ENCODE results near the gene PPEF1. TPM values are rescaled to one million over a fixed set of nuclear protein-coding genes. Genes with fewer than 3 reads are reported as not detected.

Gene PPEF1
- total and polyA plus RNA-seq, 2 of the 4 experiments (the other 2 are of a cell fraction): not detected

DNA sequence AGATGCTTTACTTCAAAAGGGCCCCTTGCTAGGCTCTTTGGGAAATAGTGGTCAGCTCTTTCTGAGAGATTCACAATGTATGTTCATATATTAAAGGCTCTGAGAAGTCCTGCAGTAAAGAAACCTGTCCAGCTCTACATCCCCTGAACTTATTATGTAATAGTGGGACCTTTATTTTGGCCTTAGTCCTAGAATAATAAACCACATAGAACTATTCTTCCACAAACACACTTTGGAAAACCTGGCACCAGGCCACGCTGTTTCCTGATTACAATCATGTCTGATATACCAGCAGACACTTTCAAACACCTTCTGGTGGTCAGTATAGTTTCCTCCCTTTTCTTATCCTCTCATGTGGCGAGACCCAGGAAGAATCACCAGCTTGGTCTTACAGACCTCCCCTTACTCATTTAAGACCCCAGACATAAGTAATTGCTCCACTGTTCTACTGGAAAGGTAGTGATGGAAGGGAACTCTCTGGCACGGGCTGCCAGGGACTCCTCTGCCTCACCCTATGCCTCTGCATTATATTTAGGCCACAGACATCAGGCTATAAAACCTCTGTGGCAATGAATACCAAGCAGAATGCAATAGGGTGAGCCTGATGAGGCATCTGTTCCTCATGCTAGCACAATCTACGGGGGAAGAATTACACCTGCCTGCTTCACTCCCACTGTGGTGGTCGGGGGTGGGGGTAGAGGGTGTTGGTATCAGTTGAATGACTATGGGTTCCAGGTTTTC is 5.7 kb upstream of the PPEF1 start:
- intact Hi-C loops (cut with micrococcal nuclease): no loop called here
- BruUV-seq (replicated peaks): no TSS peak
- Histone ChIP-seq H3K56ac (ENCODE audit: extremely low read depth, insufficient read depth, low read length) (no peak overlapping the region), H3K18ac (ENCODE audit: low read depth, low read length) (no peak overlapping the region), H3K4me2 (ENCODE audit: low read depth, low read length) (no peak overlapping the region), H3K9ac (ENCODE audit: low read depth, low read length) (no peak overlapping the region), H3K27me3 (ENCODE audit: control insufficient read depth, insufficient read depth, low read length) (no peaks in the 10 kb centered on the region; the same call in 1 of the 2 replicates), H3K4ac (ENCODE audit: low read depth, low read length) (no peak overlapping the region), H2AFZ (replicated peaks; ENCODE audit: low read length, poor library complexity) (no peak overlapping the region), H3K4me1 (ENCODE audit: control insufficient read depth, insufficient read depth, low read length) (peaks cover 4% of the 10 kb centered on the region; the same call in 1 of the 2 replicates), H3K9me1 (ENCODE audit: insufficient read depth, low read length) (no peaks in the 10 kb centered on the region), H2BK5ac (ENCODE audit: low read depth, low read length, poor library complexity, severe bottlenecking) (no peak overlapping the region), H3K36me3 (ENCODE audit: control insufficient read depth, insufficient read depth, low read length) (no peaks in the 10 kb centered on the region), H3K4me3 (ENCODE audit: insufficient read depth, low read depth, low read length) (no peak overlapping the region), H3K14ac (replicated peaks; ENCODE audit: low read depth, low read length) (no peak overlapping the region), H2AK9ac (replicated peaks; ENCODE audit: low read depth, low read length, poor library complexity) (no peak overlapping the region), H2BK20ac (ENCODE audit: low read depth, low read length) (no peak overlapping the region), H4K5ac (ENCODE audit: low read depth, low read length) (no peak overlapping the region), H4K20me1 (ENCODE audit: insufficient read depth, low read length) (no peaks in the 10 kb centered on the region), H2BK120ac (ENCODE audit: low read depth, low read length) (no peak overlapping the region), H2AK5ac (ENCODE audit: low read depth, low read length) (no peak overlapping the region), H3K79me1 (ENCODE audit: low read depth in 1 of 2, low read length in 2 of 2) (no peaks in the 10 kb centered on the region), H4K91ac (ENCODE audit: insufficient read depth, low read depth, low read length) (no peak overlapping the region), H3K23ac (ENCODE audit: low read depth, low read length) (no peak overlapping the region), H4K8ac (ENCODE audit: low read depth in 2 of 2, low read length in 2 of 2) (no peak overlapping the region), H2BK15ac (ENCODE audit: low read depth, low read length) (no peak overlapping the region), H3K9me3 (ENCODE audit: control insufficient read depth, insufficient read depth, low read length) (no peaks in the 10 kb centered on the region), H3K27ac (ENCODE audit: insufficient read depth, low read length) (no peak overlapping the region)
- ATAC-seq (ENCODE audit: low read depth) (no peak; the same call in 1 of the 2 replicates), DNase-seq (peak; percentile 9)
- in situ Hi-C loops (cut with MboI; ENCODE audit: low sequenced_read_pairs): no loop called here
- 20% methylated on average over 1 of the region's 5 CpGs; no CpG with 5 or more reads in 1 of the 2 experiments for WGBS, 2 experiments (ENCODE audit: extremely low coverage in 2 of 2, insufficient read length in 1 of 2)
- dilution Hi-C loops (cut with HindIII; ENCODE audit: low sequenced_read_pairs, unreplicated experiment): no loop called here
- ChIA-PET CTCF (interaction anchor here (0.7 kb wide), 1 partner anchor 26 kb away, joined by 3 read pairs; no protein-coding TSS in a partner anchor), POLR2A (ENCODE audit: unreplicated experiment) (no interaction called here)
- TF ChIP-seq SMC3 (IDR thresholded peaks at IDR 0.05; ENCODE audit: low read depth, low read length) (no peak), CHD1 (IDR thresholded peaks at IDR 0.05; ENCODE audit: low read depth, low read length) (no peak), BHLHE40 (IDR thresholded peaks at IDR 0.05; ENCODE audit: low read depth, low read length) (no peak)
